ENCODE data around the gene SLC40A1. TPM values are rescaled to one million over a fixed set of nuclear protein-coding genes. Genes with fewer than 3 reads are reported as not detected.

Gene SLC40A1
- total RNA-seq, 1 experiment from 2014 or later, result not detected

GRCh38 chr2:189595417-189595816, 14.8 kb upstream of the SLC40A1 start:
- H3K27me3 ChIP-seq (ENCODE audit: insufficient read depth, low read length), result no peaks in the 10 kb centered on the region
- no CpG with 5 or more reads among the region's 3 CpGs for WGBS (ENCODE audit: extremely low coverage, insufficient read length, low lambda C conversion rate)
- Mint-ChIP-seq H3K4me1 (peaks cover 4 to 7% of the 10 kb centered on the region in 2 experiments; a peak in 3 of 4 replicates), H3K9me3 (no peaks in the 10 kb centered on the region), H3K27me3 (ENCODE audit: low read depth) (peaks cover 19% of the 10 kb centered on the region), H3K36me3 (ENCODE audit: insufficient read depth in 1 of 3, low read depth in 3 of 3) (no peaks in the 10 kb centered on the region), H3K4me3 (no peak overlapping the region), H3K27ac (no peak overlapping the region)
- no peak overlapping the region for H3K18ac ChIP-seq (ENCODE audit: insufficient read length, low read depth, low read length)
- no peaks in the 10 kb centered on the region for H3K79me2 ChIP-seq (ENCODE audit: insufficient read depth, low read length)
- no peak overlapping the region for H3K9ac ChIP-seq (ENCODE audit: extremely low read depth, insufficient read length, low read length)
- no peak overlapping the region for H2BK12ac ChIP-seq (ENCODE audit: insufficient read length, low read depth, low read length)
- H3K9me3 ChIP-seq (ENCODE audit: control insufficient read depth, low read depth, low read length), result no peaks in the 10 kb centered on the region
- no peak for DNase-seq
- H2AFZ ChIP-seq (ENCODE audit: low read length), result no peak overlapping the region
- no peak overlapping the region for H2BK15ac ChIP-seq (ENCODE audit: low read depth, low read length)
- no peak overlapping the region for H3K27ac ChIP-seq (ENCODE audit: insufficient read length, low read depth, low read length)
- H4K20me1 ChIP-seq (ENCODE audit: control insufficient read depth, insufficient read depth, insufficient read length), result no peaks in the 10 kb centered on the region
- no peaks in the 10 kb centered on the region for H3K23me2 ChIP-seq (ENCODE audit: insufficient read length, low read depth, low read length, poor library complexity, severe bottlenecking)
- no peak overlapping the region for H2AK5ac ChIP-seq (ENCODE audit: insufficient read length, low read length)
- no peaks in the 10 kb centered on the region for H3K79me1 ChIP-seq (ENCODE audit: insufficient read depth, low read depth, low read length, poor library complexity, severe bottlenecking)
- H4K5ac ChIP-seq (ENCODE audit: insufficient read length, low read depth, low read length), result no peak overlapping the region
- H2BK20ac ChIP-seq (ENCODE audit: low read depth, low read length, poor library complexity, severe bottlenecking), result no peak overlapping the region
- H4K91ac ChIP-seq (ENCODE audit: insufficient read length, low read depth, low read length), result no peak overlapping the region
- no peak overlapping the region for H3K4me2 ChIP-seq (ENCODE audit: insufficient read depth, insufficient read length, low read length)
- no peak overlapping the region for H3K14ac ChIP-seq (ENCODE audit: insufficient read depth, low read length)
- TF ChIP-seq CTCF (conservative IDR thresholded peaks at IDR 0.05), result no peak
- H3K56ac ChIP-seq (ENCODE audit: insufficient read length, low read depth, low read length), result no peak overlapping the region
- H3T11ph ChIP-seq (ENCODE audit: low read length), result no peak overlapping the region
- no peak overlapping the region for H2BK120ac ChIP-seq (ENCODE audit: low read depth, low read length, poor library complexity, severe bottlenecking)
- H3K4me1 ChIP-seq (ENCODE audit: insufficient read depth, low read length), result 0 out of 2 replicates have a peak, but pooled peaks cover 2% of the 10 kb centered on the region
- no peak overlapping the region for H4K8ac ChIP-seq (replicated peaks; ENCODE audit: insufficient read length, low read depth, low read length)
- no peak overlapping the region for H3K23ac ChIP-seq (ENCODE audit: insufficient read length, low read depth, low read length)
- no peak overlapping the region for H2BK5ac ChIP-seq (ENCODE audit: insufficient read length, low read length)
- no peak overlapping the region for H3K4ac ChIP-seq (ENCODE audit: low read depth, low read length)
